ENCODE results near the gene POLR2E.
A peak's percentile ranks its signal among the peaks of the same experiment; 100 is the strongest.
"Not testable (repeated sequence)": the region's sequence is repeated elsewhere in the genome, so short reads cannot be mapped to it uniquely, and the experiment has no call there.

The POLR2E gene

GRCh38 chr19:1118999-1119398, 23.8 kb upstream of the POLR2E start:
- H3K9ac ChIP-seq = no peak overlapping the region
- no peaks in the 10 kb centered on the region for H3K27me3 ChIP-seq
- H3K4me2 ChIP-seq = no peak overlapping the region
- peaks cover 91% of the 10 kb centered on the region for H3K36me3 ChIP-seq
- TF ChIP-seq Cebpa-rat (IDR thresholded peaks at IDR 0.05) = no peak
- no peaks in the 10 kb centered on the region for H3K9me3 ChIP-seq
- no peak overlapping the region for H3K27ac ChIP-seq
- peaks cover 20% of the 10 kb centered on the region for H4K20me1 ChIP-seq
- H3K4me1 ChIP-seq = no peaks in the 10 kb centered on the region
- H3K4me3 ChIP-seq = no peak overlapping the region

- H3K9ac ChIP-seq = no peak overlapping the region
- H4K20me1 ChIP-seq = peaks cover 18% of the 10 kb centered on the region
- no peak overlapping the region for H3K27ac ChIP-seq
These were observed 22.5 kb upstream of the POLR2E start for GRCh38 chr19:1117654-1118053.

DNA sequence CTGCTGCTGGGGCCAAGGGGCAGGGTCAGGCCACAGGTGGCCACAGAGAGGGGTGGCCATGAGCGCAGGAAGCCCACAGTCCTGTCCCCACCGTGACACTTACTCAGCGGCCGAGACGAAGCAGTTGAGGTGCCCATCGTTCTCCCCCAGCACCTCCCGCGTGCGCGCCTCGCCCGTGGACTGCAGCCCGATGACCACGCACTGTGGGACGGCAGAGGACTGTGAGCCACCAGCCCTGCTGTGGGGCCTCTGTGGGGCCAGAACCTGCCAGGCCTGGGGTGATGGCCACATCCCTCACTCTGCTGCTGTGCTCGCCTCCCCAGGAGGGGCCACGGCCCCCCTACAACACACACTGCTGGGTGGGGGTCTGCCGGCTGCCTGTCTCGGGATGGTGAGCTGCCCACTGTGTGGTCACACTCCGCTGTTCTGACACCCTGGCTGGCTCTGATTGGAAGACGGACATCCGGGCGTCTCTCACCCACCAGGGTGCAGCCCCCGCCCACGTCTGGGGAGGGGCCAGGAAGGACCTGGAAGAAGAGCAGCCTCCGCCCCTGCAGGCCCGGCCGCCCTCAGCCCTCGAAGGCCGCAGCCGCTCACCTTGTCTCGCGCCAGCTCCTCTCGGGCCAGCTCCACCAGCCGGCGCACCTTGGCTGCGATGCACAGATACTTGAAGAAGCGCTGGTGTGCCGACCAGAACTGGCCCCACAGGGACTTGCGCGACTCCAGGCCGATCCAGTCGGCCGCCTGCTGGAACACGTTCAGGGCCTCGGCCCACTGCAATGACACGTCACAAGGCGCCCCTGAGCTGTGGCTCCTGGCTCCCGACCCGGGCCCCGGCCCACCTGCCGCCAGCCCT, 21.8 kb upstream of the POLR2E start:
- Histone ChIP-seq H3K36me3 (peaks cover 86% of the 10 kb centered on the region), H4K20me1 (peaks cover 19% of the 10 kb centered on the region), H3K9ac (no peak overlapping the region), H3K9me3 (no peaks in the 10 kb centered on the region), H3K27ac (no peak overlapping the region), H3K4me2 (no peak overlapping the region), H3K4me3 (no peak overlapping the region), H3K4me1 (peaks cover 15% of the 10 kb centered on the region), H3K27me3 (no peaks in the 10 kb centered on the region)
- no peak for TF ChIP-seq Cebpa-rat (IDR thresholded peaks at IDR 0.05)

More at GRCh38 chr19:1117654-1118053, 22.5 kb upstream of the POLR2E start:
- Histone ChIP-seq H3K4me1 (peaks cover 13% of the 10 kb centered on the region), H3K4me2 (no peak overlapping the region), H3K27me3 (no peaks in the 10 kb centered on the region), H3K4me3 (no peak overlapping the region), H3K9me3 (no peaks in the 10 kb centered on the region), H3K36me3 (peaks cover 85% of the 10 kb centered on the region)
- TF ChIP-seq Cebpa-rat (IDR thresholded peaks at IDR 0.05) = no peak

GRCh38 chr19:1115646-1116420, 20.7 kb upstream of the POLR2E start:
- Histone ChIP-seq H3K4me1 (peaks cover 15% of the 10 kb centered on the region), H3K9me3 (no peaks in the 10 kb centered on the region), H3K4me3 (no peak overlapping the region), H3K27ac (no peak overlapping the region), H3K4me2 (no peak overlapping the region), H3K27me3 (no peaks in the 10 kb centered on the region), H3K36me3 (peaks cover 82% of the 10 kb centered on the region), H4K20me1 (peaks cover 24% of the 10 kb centered on the region), H3K9ac (no peak overlapping the region)
- no peak for TF ChIP-seq Cebpa-rat (IDR thresholded peaks at IDR 0.05)

GRCh38 chr19:1114728-1115127, 19.6 kb upstream of the POLR2E start:
- Histone ChIP-seq H4K20me1 (peaks cover 34% of the 10 kb centered on the region), H3K4me1 (peaks cover 15% of the 10 kb centered on the region), H3K36me3 (peaks cover 82% of the 10 kb centered on the region)
- not testable (repeated sequence) for H3K27ac ChIP-seq, H3K27me3 ChIP-seq, H3K4me3 ChIP-seq, H3K9ac ChIP-seq, H3K9me3 ChIP-seq, H3K4me2 ChIP-seq

DNA sequence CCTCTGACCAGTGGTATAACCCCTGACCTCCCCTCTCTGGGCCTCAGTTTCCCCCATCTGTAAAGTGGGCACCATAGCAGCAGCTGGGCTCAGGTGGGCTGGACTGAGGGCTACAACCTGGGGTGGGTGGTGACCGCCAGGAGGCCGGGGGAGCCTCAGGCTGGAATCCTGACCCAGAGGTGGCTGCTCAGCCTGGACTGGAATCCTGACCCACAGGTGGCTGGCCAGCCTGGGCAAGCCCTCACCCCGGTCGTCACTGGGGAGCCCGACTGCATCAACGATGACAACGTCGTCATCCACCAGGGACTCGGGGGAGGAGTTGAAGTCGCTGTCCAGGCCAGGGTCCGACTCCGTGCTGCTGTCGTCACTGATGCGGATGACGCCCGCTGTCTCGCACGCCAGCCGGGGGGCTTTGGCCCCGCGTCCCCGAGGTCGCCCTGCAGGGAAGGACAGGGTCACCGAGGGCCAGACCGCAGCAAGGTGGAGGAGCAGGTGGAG, 18.9 kb upstream of the POLR2E start:
- TF ChIP-seq Cebpa-rat (IDR thresholded peaks at IDR 0.05) = no peak
- Histone ChIP-seq H3K4me1 (peaks cover 18% of the 10 kb centered on the region), H3K4me2 (peak overlapping the region; percentile 75), H3K9ac (no peak overlapping the region; the same call in 1 of the 2 replicates), H3K36me3 (peaks cover 80% of the 10 kb centered on the region), H3K4me3 (no peak overlapping the region), H3K27ac (no peak overlapping the region), H3K27me3 (no peaks in the 10 kb centered on the region), H4K20me1 (peaks cover 37% of the 10 kb centered on the region), H3K9me3 (no peaks in the 10 kb centered on the region)

DNA sequence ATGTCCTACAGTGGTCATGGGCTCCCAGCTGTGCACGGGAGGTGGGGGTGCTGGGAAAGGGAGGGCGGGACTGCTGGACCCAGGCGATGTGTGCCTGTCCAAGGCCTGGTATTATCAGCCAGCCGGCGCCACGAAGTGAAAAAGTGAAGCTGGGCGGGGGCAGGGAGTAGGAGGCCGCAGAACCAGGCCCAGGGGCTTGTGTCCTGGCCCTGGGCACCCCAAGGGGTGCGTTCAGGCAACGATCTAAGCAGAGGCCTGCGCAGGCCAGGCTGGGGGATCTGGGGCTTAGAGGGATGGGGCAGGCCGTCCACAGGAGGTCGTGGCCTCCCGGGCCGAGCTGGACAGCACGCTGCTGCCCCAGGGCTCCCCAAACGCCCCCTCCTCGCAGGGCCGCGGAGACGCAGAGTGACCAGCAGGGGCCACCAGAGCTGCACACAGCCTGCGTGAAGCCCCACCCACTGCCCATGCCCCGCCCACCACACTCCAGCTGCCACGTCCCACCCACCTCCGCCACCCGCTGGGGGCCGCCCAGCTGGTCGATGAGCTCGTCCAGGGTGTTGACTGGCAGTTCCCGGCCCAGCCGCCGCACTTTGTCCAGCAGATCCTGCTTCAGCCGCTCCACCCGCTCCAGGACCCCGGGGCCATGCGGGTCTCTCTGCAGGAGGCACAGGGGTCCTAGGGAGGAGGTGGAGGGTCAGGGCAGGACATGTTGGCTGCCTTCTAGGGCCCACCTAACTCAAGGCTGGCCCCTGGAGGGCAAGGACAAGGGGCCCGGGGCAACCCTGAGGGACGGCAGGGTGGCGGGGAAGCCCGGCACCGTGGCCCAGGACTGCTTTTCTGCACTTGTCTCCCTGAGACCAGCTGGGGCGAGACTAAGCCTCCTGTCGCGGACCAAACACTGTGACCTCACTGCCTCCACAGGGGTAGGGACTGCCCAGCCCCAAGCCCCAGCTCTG, 18.1 kb upstream of the POLR2E start:
- Histone ChIP-seq H3K27me3 (no peaks in the 10 kb centered on the region), H3K9ac (no peak overlapping the region; the same call in 1 of the 2 replicates), H3K27ac (peak overlapping the region; percentile 30; the same call in 1 of the 2 replicates), H3K4me1 (peaks cover 23% of the 10 kb centered on the region), H3K4me2 (peak overlapping the region; percentile 75), H3K4me3 (no peak overlapping the region), H4K20me1 (peaks cover 43% of the 10 kb centered on the region), H3K36me3 (peaks cover 79% of the 10 kb centered on the region), H3K9me3 (no peaks in the 10 kb centered on the region)
- TF ChIP-seq Cebpa-rat (IDR thresholded peaks at IDR 0.05) = no peak

- H3K27ac ChIP-seq = peak overlapping the region; percentile 30; the same call in 1 of the 2 replicates
- H3K36me3 ChIP-seq = peaks cover 76% of the 10 kb centered on the region
- no peak overlapping the region for H3K9ac ChIP-seq
- no peak overlapping the region for H3K4me3 ChIP-seq
- H3K4me2 ChIP-seq = peak overlapping the region; percentile 75; the same call in 1 of the 2 replicates
- no peak for TF ChIP-seq Cebpa-rat (IDR thresholded peaks at IDR 0.05)
- H3K4me1 ChIP-seq = peaks cover 29% of the 10 kb centered on the region
- no peaks in the 10 kb centered on the region for H3K9me3 ChIP-seq
- no peaks in the 10 kb centered on the region for H3K27me3 ChIP-seq
- peaks cover 49% of the 10 kb centered on the region for H4K20me1 ChIP-seq
These were observed 17.3 kb upstream of the POLR2E start for GRCh38 chr19:1112268-1113029.

Measured in BLaER1 (cell line).